GM23338 (cell line): ENCODE measurements around the gene SPON2. TPM values are rescaled to one million over a fixed set of nuclear protein-coding genes. Genes with fewer than 3 reads are reported as not detected.

Experiments used
- ATAC-seq: fragments of 200-7000 bp; cut with Tn5 transposase; 3 replicates; pipeline ENCODE4 v1.9.1; 2020
- DNase-seq: peaks from one replicate; pipeline ENCODE4 v3.0.0-alpha.2; 2015; ENCODE audit warnings: low spot score
- H2AFZ ChIP-seq: fragments of 200-600 bp; sonication (generic); 2 replicates; pipeline ENCODE4 v1.8.0; 2016; ENCODE audit warnings: antibody characterized with exemption, mild to moderate bottlenecking, moderate library complexity
- H3F3A ChIP-seq: fragments of 200-600 bp; sonication (generic); replicated peaks from 2 replicates; pipeline ENCODE4 v1.8.0; 2017; ENCODE audit warnings: antibody characterized with exemption, mixed run types, low read depth
- H3K27ac ChIP-seq: fragments of 200-600 bp; sonication (generic); 2 replicates; pipeline ENCODE4 v1.6.1; 2016; ENCODE audit warnings: low read depth
- H3K27me3 ChIP-seq: fragments of 200-600 bp; sonication (generic); 2 replicates; pipeline ENCODE4 v1.8.0; 2016; ENCODE audit warnings: mild to moderate bottlenecking, mixed run types, moderate library complexity; ENCODE audit not compliant: insufficient read depth
- H3K36me3 ChIP-seq: fragments of 200-600 bp; sonication (generic); 2 replicates; pipeline ENCODE4 v1.8.0; 2016; ENCODE audit warnings: mild to moderate bottlenecking; ENCODE audit not compliant: insufficient read depth
- H3K4me1 ChIP-seq: fragments of 200-600 bp; sonication (generic); 2 replicates; pipeline ENCODE4 v1.8.0; 2016; ENCODE audit warnings: mild to moderate bottlenecking, moderate library complexity; ENCODE audit not compliant: insufficient read depth
- H3K4me2 ChIP-seq: fragments of 200-600 bp; sonication (generic); 2 replicates; pipeline ENCODE4 v1.7.1; 2017; ENCODE audit warnings: mixed run types
- H3K4me3 ChIP-seq: fragments of 200-600 bp; sonication (generic); 2 replicates; pipeline ENCODE4 v1.6.1; 2016; ENCODE audit warnings: mixed run types
- H3K79me2 ChIP-seq: fragments of 200-600 bp; sonication (generic); replicated peaks from 2 replicates; pipeline ENCODE4 v1.8.0; 2017; ENCODE audit warnings: mild to moderate bottlenecking; ENCODE audit not compliant: insufficient read depth
- H3K9me2 ChIP-seq: fragments of 200-600 bp; sonication (generic); 2 replicates; pipeline ENCODE4 v1.8.0; 2017; ENCODE audit not compliant: insufficient read depth
- H4K20me1 ChIP-seq: fragments of 200-600 bp; sonication (generic); replicated peaks from 2 replicates; pipeline ENCODE4 v1.8.0; 2017; ENCODE audit warnings: mild to moderate bottlenecking; ENCODE audit not compliant: insufficient read depth
- H3K27ac Mint-ChIP-seq: 2 replicates; pipeline ENCODE4 v1.8.0; 2020; ENCODE audit warnings: inconsistent platforms, mild to moderate bottlenecking, moderate library complexity, mixed read lengths
- H3K27me3 Mint-ChIP-seq: 3 replicates; pipeline ENCODE4 v1.8.0; 2022; ENCODE audit warnings: low read depth, mild to moderate bottlenecking, moderate library complexity, mixed read lengths, inconsistent platforms; ENCODE audit not compliant: insufficient read depth, poor library complexity
- H3K36me3 Mint-ChIP-seq: 3 replicates; pipeline ENCODE4 v1.8.0; 2021; ENCODE audit warnings: low read depth, mild to moderate bottlenecking, inconsistent platforms, moderate library complexity, mixed read lengths
- H3K4me1 Mint-ChIP-seq: 3 replicates; pipeline ENCODE4 v1.8.0; 2020; ENCODE audit warnings: mild to moderate bottlenecking, inconsistent platforms, mixed read lengths
- H3K4me3 Mint-ChIP-seq: 3 replicates; pipeline ENCODE4 v1.8.0; 2021; ENCODE audit warnings: moderate library complexity, mild to moderate bottlenecking, inconsistent platforms, mixed read lengths
- H3K9me3 Mint-ChIP-seq: 3 replicates; pipeline ENCODE4 v1.8.0; 2020; ENCODE audit warnings: moderate library complexity, mild to moderate bottlenecking, inconsistent platforms, mixed read lengths
- CREB1 ChIP-seq: fragments of 250-450 bp; sonication (Bioruptor Pico); IDR thresholded peaks from 2 replicates; pipeline ENCODE4 v1.5.0; 2020; ENCODE audit warnings: low read depth, mild to moderate bottlenecking, moderate library complexity
- CTCF ChIP-seq, 2 experiments: fragments of 200-600 bp in 1 of 2; sonication (generic) in 1 of 2; conservative IDR thresholded peaks; 2 replicates each; pipeline versions ENCODE4 v1.5.1 to v1.6.1; 2016 to 2017; ENCODE audit warnings: antibody characterized with exemption in 2 of 2, low read depth in 2 of 2, mild to moderate bottlenecking in 2 of 2, moderate library complexity in 1 of 2
- ETS1 ChIP-seq: IDR thresholded peaks from 2 replicates; pipeline ENCODE4 v1.6.1; 2016; ENCODE audit warnings: antibody characterized with exemption
- EZH2 ChIP-seq: fragments of 200-600 bp; sonication (generic); IDR thresholded peaks from one replicate; pipeline ENCODE4 v1.8.0; 2017; ENCODE audit warnings: antibody characterized with exemption, mild to moderate bottlenecking, low read depth; ENCODE audit not compliant: unreplicated experiment
- EZH2phosphoT487 ChIP-seq: fragments of 200-600 bp; sonication (generic); IDR thresholded peaks from one replicate; pipeline ENCODE4 v1.8.1; 2018; ENCODE audit warnings: antibody characterized with exemption; ENCODE audit not compliant: unreplicated experiment
- JUNB ChIP-seq: IDR thresholded peaks from one replicate; pipeline ENCODE4 v1.6.1; 2016; ENCODE audit warnings: antibody characterized with exemption; ENCODE audit not compliant: unreplicated experiment
- NANOG ChIP-seq: IDR thresholded peaks from 2 replicates; pipeline ENCODE4 v1.6.1; 2016; ENCODE audit warnings: antibody characterized with exemption, borderline replicate concordance
- POLR2AphosphoS5 ChIP-seq: IDR thresholded peaks from 2 replicates; pipeline ENCODE4 v1.6.1; 2016; ENCODE audit warnings: antibody characterized with exemption, low read depth
- REST ChIP-seq: IDR thresholded peaks from one replicate; pipeline ENCODE4 v1.6.1; 2018; ENCODE audit warnings: antibody characterized with exemption; ENCODE audit not compliant: unreplicated experiment
- STAT1 ChIP-seq: IDR thresholded peaks from one replicate; pipeline ENCODE4 v1.6.1; 2016; ENCODE audit warnings: antibody characterized with exemption; ENCODE audit not compliant: unreplicated experiment
- ZNF114 ChIP-seq: fragments of 250-450 bp; sonication (Bioruptor Pico); IDR thresholded peaks from 2 replicates; pipeline ENCODE4 v1.5.0; 2020; ENCODE audit warnings: mild to moderate bottlenecking, moderate library complexity
- ZNF331 ChIP-seq: fragments of 250-450 bp; sonication (Bioruptor Pico); IDR thresholded peaks from 2 replicates; pipeline ENCODE4 v1.5.0; 2020; ENCODE audit warnings: low read depth, mild to moderate bottlenecking, moderate library complexity
- ZNF462 ChIP-seq: fragments of 250-450 bp; sonication (Bioruptor Pico); IDR thresholded peaks from 2 replicates; pipeline ENCODE4 v1.5.0; 2020; ENCODE audit warnings: mild to moderate bottlenecking, moderate library complexity
- polyA plus RNA-seq: library from polyadenylated mRNA; unstranded; fragments of >200 nt; fragmentation: Nextera tagmentation; extraction: Ambion mirVana; gene quantifications from 2 replicates; pipeline ENCODE4 v1.2.1, GENCODE V29; 2016
- total RNA-seq: library from RNA; depleted of rRNA; stranded (reverse); fragments of >200 nt; shearing (Covaris generic); gene quantifications from 2 replicates; pipeline ENCODE4 v1.2.3, GENCODE V29; 2014

SPON2 gene
- total and polyA plus RNA-seq, 2 experiments from 2014 or later, result 2.1 to 2.4 TPM

GRCh38 chr4:1164444-1164843 is 7.9 kb downstream of the SPON2 start:
- Histone ChIP-seq H3K36me3 (no peaks in the 10 kb centered on the region), H3K4me1 (no peaks in the 10 kb centered on the region), H3F3A (no peaks in the 10 kb centered on the region), H3K4me3 (no peak overlapping the region), H3K27me3 (peaks cover 19% of the 10 kb centered on the region), H3K9me2 (no peaks in the 10 kb centered on the region), H4K20me1 (no peaks in the 10 kb centered on the region), H3K79me2 (no peaks in the 10 kb centered on the region), H3K4me2 (no peak overlapping the region), H3K27ac (no peak overlapping the region), H2AFZ (no peak overlapping the region)
- peaks cover 3% of the 10 kb centered on the region for H3K9me3 Mint-ChIP-seq
- peaks cover 5% of the 10 kb centered on the region; the same call in 2 of the 3 replicates for H3K4me1 Mint-ChIP-seq
- no peak for TF ChIP-seq STAT1
- no peak for TF ChIP-seq EZH2phosphoT487
- TF ChIP-seq EZH2, result no peak
- TF ChIP-seq POLR2AphosphoS5, result no peak
- TF ChIP-seq REST, result no peak
- TF ChIP-seq ZNF462, result no peak
- no peak for TF ChIP-seq CREB1 (CRISPR knock-in tag)
- no peak for TF ChIP-seq JUNB
- no peak for TF ChIP-seq ETS1
- TF ChIP-seq NANOG, result no peak
- TF ChIP-seq ZNF331 (CRISPR knock-in tag), result no peak
- TF ChIP-seq CTCF (conservative IDR thresholded peaks at IDR 0.05; ENCODE audit: low read depth in 2 of 2), result no peak
- no peak for TF ChIP-seq ZNF114 (CRISPR knock-in tag)
- H3K36me3 Mint-ChIP-seq, result 0 out of 3 replicates have a peak, but pooled peaks cover 3% of the 10 kb centered on the region
- H3K27me3 Mint-ChIP-seq, result peaks cover 29% of the 10 kb centered on the region
- H3K27ac Mint-ChIP-seq, result no peak overlapping the region
- no peak overlapping the region for H3K4me3 Mint-ChIP-seq
- DNase-seq (no peak), ATAC-seq (no peak)
